CD4-positive, alpha-beta T cell treated with Interleukin-6 at 100 ng/mL for 8 hours (primary cell): ENCODE results near the gene PBX2.
"Not testable (repeated sequence)": the region's sequence is repeated elsewhere in the genome, so short reads cannot be mapped to it uniquely, and the experiment has no call there.

Experiments used
- DNase-seq: peaks from one replicate; pipeline ENCODE4 v3.0.0-alpha.2; 2020; ENCODE audit warnings: mixed read lengths, low spot score

The PBX2 gene

GRCh38 chr6:32149092-32149755 is 40.8 kb downstream of the PBX2 start:
- DNase-seq, result no peak

- peak; percentile 57 for DNase-seq
These were observed 41.5 kb downstream of the PBX2 start for GRCh38 chr6:32148289-32149091.

GRCh38 chr6:32147401-32148132 is 42.4 kb downstream of the PBX2 start:
- DNase-seq, result no peak

- DNase-seq, result no peak
These were observed 43.3 kb downstream of the PBX2 start for GRCh38 chr6:32146687-32147086.

GRCh38 chr6:32146287-32146686 is 43.7 kb downstream of the PBX2 start:
- DNase-seq, result no peak

- not testable (repeated sequence) for DNase-seq
These were observed 45.8 kb downstream of the PBX2 start for GRCh38 chr6:32144238-32144637.

GRCh38 chr6:32140420-32141046 is 49.5 kb downstream of the PBX2 start:
- no peak for DNase-seq

- DNase-seq, result no peak
These were observed 50.4 kb downstream of the PBX2 start for GRCh38 chr6:32139590-32139989.

- DNase-seq, result no peak
These were observed 52.5 kb downstream of the PBX2 start for GRCh38 chr6:32137454-32137853.
